GM12864 (cell line): ENCODE data around the gene COX20.
A peak's percentile ranks its signal among the peaks of the same experiment; 100 is the strongest.
"Not testable (repeated sequence)": the region's sequence is repeated elsewhere in the genome, so short reads cannot be mapped to it uniquely, and the experiment has no call there.

Experiments
- DNase-seq: peaks from one replicate; pipeline ENCODE4 v3.0.0-alpha.2; 2011; ENCODE audit warnings: low read depth
- H3K4me3 ChIP-seq: 2 replicates; pipeline ENCODE4 v1.5.1; 2011; ENCODE audit warnings: mild to moderate bottlenecking, low read depth, low read length, control low read depth
- TF ChIP-seq, protein P1 (sequence below): IDR thresholded peaks from 2 replicates; pipeline ENCODE4 v1.5.1; 2011; ENCODE audit warnings: low read depth, mild to moderate bottlenecking, moderate library complexity, low read length, control low read depth, inconsistent platforms; ENCODE audit errors: missing control alignments

Gene COX20

DNA sequence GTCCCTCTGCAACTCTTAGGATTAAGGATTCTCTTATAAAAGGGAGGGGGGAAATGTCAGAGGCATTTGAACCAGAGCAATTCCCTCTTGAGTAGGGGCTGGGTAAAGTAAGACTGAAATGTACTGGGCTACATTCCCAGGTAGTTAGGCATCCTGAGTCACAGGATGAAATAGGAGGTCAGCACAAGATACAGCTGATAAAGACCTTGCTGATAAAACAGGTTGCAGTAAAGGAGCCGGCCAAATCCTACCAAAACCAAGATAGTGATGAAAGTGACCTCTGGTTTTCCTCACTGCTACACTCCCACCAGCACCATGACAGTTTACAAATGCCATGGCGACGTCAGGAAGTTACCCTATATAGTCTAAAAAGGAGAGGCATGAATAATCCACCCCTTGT lies 14.3 kb upstream of the COX20 start:
- TF ChIP-seq, protein P1, sequence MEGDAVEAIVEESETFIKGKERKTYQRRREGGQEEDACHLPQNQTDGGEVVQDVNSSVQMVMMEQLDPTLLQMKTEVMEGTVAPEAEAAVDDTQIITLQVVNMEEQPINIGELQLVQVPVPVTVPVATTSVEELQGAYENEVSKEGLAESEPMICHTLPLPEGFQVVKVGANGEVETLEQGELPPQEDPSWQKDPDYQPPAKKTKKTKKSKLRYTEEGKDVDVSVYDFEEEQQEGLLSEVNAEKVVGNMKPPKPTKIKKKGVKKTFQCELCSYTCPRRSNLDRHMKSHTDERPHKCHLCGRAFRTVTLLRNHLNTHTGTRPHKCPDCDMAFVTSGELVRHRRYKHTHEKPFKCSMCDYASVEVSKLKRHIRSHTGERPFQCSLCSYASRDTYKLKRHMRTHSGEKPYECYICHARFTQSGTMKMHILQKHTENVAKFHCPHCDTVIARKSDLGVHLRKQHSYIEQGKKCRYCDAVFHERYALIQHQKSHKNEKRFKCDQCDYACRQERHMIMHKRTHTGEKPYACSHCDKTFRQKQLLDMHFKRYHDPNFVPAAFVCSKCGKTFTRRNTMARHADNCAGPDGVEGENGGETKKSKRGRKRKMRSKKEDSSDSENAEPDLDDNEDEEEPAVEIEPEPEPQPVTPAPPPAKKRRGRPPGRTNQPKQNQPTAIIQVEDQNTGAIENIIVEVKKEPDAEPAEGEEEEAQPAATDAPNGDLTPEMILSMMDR = no peak
- no peak overlapping the region for H3K4me3 ChIP-seq
- no peak for DNase-seq

GRCh38 chr1:244822878-244823277 lies 12.6 kb upstream of the COX20 start:
- TF ChIP-seq, protein P1 = no peak
- no peak for DNase-seq
- H3K4me3 ChIP-seq = no peak overlapping the region

- TF ChIP-seq, protein P1 = no peak
- DNase-seq = no peak
- H3K4me3 ChIP-seq = no peak overlapping the region
Measured at GRCh38 chr1:244826712-244827111, 8.7 kb upstream of the COX20 start.

DNA sequence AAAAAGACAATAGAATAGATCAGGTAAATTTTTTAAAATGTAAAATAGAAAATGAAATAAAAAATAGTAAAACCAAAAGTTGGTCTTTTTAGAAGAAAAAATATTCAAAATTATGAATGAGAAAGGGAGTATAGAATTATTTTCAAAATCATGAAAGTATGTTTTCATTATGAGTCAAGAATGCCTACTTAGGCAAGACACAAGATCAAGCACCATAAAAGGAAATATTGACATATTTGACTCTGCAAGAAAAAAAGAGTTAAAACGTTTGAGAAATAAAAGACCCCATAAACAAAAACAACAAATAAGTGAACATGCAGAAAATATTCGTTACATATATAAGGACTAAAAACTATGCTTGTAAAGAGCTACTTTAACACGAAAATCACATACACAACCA lies 4.8 kb upstream of the COX20 start:
- H3K4me3 ChIP-seq = no peak overlapping the region
- TF ChIP-seq, protein P1 = no peak
- DNase-seq = no peak

DNA sequence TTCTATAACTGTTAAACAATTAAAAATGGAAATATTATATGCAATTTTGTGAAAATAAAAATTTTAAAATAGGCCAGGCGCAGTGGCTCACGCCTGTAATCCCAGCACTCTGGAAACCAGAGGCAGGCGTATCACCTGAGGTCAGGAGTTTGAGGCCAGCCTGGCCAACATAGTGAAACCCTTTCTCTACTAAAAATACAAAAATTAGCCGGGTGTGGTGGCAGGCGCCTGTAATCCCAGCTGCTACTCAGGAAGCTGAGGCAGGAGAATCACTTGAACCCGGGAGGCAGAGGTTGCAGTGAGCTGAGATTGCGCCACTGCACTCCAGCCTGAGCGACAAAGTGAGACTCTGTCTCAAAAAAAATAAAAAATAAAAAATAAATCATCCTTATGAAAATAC lies 2.2 kb upstream of the COX20 start:
- DNase-seq = not testable (repeated sequence)
- peak overlapping the region; percentile 72; the same call in 1 of the 2 replicates for H3K4me3 ChIP-seq

DNA sequence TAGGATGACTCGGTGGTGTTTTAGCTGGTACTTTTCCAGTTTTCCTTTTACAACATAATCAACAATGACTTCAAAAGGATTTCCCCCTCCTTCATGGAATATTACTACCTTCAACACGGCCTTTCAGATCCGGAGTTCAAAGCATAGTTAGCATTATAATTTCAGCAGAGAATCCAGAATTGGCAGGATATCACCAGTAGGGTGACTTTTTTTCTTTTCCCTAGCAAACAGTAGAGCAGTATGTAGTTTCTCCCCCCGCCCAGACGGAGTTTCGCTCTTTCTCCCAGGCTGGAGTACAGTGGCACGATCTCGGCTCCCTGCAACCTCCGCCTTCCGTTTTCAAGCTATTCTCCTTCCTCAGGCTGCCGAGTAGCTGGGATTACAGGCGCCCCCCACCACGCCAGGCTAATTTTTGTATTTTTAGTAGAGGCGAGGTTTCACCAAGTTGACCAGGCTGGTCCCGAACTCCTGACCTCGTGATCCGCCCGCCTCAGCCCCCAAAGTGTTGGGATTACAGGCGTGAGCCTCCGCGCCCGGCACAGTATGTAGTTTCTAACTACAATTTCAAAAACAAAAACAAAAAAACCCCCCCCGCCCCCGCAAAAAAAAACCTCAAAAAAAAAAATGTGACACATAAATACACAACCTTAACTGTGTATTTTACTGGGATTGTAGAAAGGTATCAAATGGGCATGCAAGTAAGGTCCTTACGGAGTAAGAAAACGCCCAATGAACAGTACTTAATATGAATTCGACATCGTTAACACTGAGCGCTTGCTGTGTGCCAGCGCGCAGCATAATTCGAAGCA lies 1.5 kb upstream of the COX20 start:
- TF ChIP-seq, protein P1 = peak; percentile 20
- H3K4me3 ChIP-seq = peak overlapping the region; percentile 72
- DNase-seq = no peak

- TF ChIP-seq, protein P1 = no peak
- peak overlapping the region; percentile 72 for H3K4me3 ChIP-seq
- peak; percentile 94 for DNase-seq
Measured at GRCh38 chr1:244834543-244835275, 749 bp upstream of the COX20 start.
